A673 (cell line): ENCODE measurements around the gene PXK. TPM values are rescaled to one million over a fixed set of nuclear protein-coding genes. Genes with fewer than 3 reads are reported as not detected.
A peak's percentile ranks its signal among the peaks of the same experiment; 100 is the strongest.

Experiments used
- BruUV-seq: library from RNA; stranded (reverse); fragments of 400-500 nt; replicated peaks from 2 replicates; lab custom pipeline; 2021; lab: Mats Ljungman, UMichigan
- CTCF ChIA-PET: fragments of 300-600 bp; sonication (Branson Sonifier 250); formaldehyde crosslinking; loops from one replicate; lab custom pipeline; 2022; ENCODE audit warnings: antibody characterized with exemption; lab: Charles Lee
- POLR2A ChIA-PET: fragments of 300-600 bp; sonication (Branson Sonifier 250); formaldehyde crosslinking; loops from one replicate; lab custom pipeline; 2022; ENCODE audit warnings: antibody characterized with exemption; ENCODE audit not compliant: low non-redundant PET; lab: Charles Lee
- DNase-seq: peaks from one replicate; pipeline ENCODE4 v3.0.0-alpha.2; 2015; ENCODE audit warnings: low spot score
- H3K27ac ChIP-seq: fragments of 200-600 bp; sonication (generic); 2 replicates; pipeline ENCODE4 v1.5.1; 2016; ENCODE audit warnings: mixed run types, low read depth, mild to moderate bottlenecking, mixed read lengths, antibody characterized with exemption, low read length; ENCODE audit not compliant: poor library complexity, severe bottlenecking
- H3K27me3 ChIP-seq: fragments of 200-600 bp; sonication (generic); replicated peaks from 2 replicates; pipeline ENCODE4 v1.6.1; 2017; ENCODE audit warnings: mixed run types, low read depth, mild to moderate bottlenecking, mixed read lengths, antibody characterized with exemption, low read length; ENCODE audit not compliant: insufficient read depth, poor library complexity
- H3K36me3 ChIP-seq: fragments of 200-600 bp; sonication (generic); 2 replicates; pipeline ENCODE4 v1.6.1; 2016; ENCODE audit warnings: mixed run types, mild to moderate bottlenecking, mixed read lengths, antibody characterized with exemption, low read length; ENCODE audit not compliant: insufficient read depth, poor library complexity, severe bottlenecking
- H3K4me1 ChIP-seq: fragments of 200-600 bp; sonication (generic); 2 replicates; pipeline ENCODE4 v1.6.1; 2017; ENCODE audit warnings: mixed run types, mild to moderate bottlenecking, mixed read lengths, antibody characterized with exemption, low read length; ENCODE audit not compliant: insufficient read depth, poor library complexity, severe bottlenecking
- H3K4me3 ChIP-seq: fragments of 200-600 bp; sonication (generic); 2 replicates; pipeline ENCODE4 v1.5.1; 2016; ENCODE audit warnings: low read depth, mixed run types, mild to moderate bottlenecking, mixed read lengths, low read length; ENCODE audit not compliant: poor library complexity, severe bottlenecking
- H3K9me3 ChIP-seq: fragments of 200-600 bp; sonication (generic); 2 replicates; pipeline ENCODE4 v1.6.1; 2016; ENCODE audit warnings: mixed run types, low read depth, mild to moderate bottlenecking, mixed read lengths, antibody characterized with exemption, low read length; ENCODE audit not compliant: poor library complexity, severe bottlenecking
- EZH2 ChIP-seq: fragments of 200-600 bp; sonication (generic); IDR thresholded peaks from 2 replicates; pipeline ENCODE4 v1.6.1; 2017; ENCODE audit warnings: borderline replicate concordance, low read depth, mild to moderate bottlenecking, mixed read lengths, antibody characterized with exemption, low read length; ENCODE audit not compliant: poor library complexity, severe bottlenecking
- intact Hi-C: fragments of 100-400 bp; cut with micrococcal nuclease; formaldehyde crosslinking; loops from one replicate; pipeline ENCODE4 v1.10.0; 2022; ENCODE audit not compliant: unreplicated experiment
- total RNA-seq: library from RNA; stranded (reverse); gene quantifications from 2 replicates; pipeline ENCODE4 v1.2.3, GENCODE V29; 2021
- TF ChIP-seq, protein P1 (sequence below): fragments of 300-800, 200-600 bp; sonication (generic); conservative IDR thresholded peaks from 2 replicates; pipeline ENCODE4 v1.5.1; 2017; ENCODE audit warnings: low read depth, mild to moderate bottlenecking, antibody characterized with exemption, low read length, moderate library complexity, mixed read lengths

PXK gene
- total RNA-seq, 1 experiment from 2014 or later = 13.2 TPM

- no peak overlapping the region for H3K4me3 ChIP-seq
- H3K36me3 ChIP-seq = no peaks in the 10 kb centered on the region
- TF ChIP-seq, protein P1, sequence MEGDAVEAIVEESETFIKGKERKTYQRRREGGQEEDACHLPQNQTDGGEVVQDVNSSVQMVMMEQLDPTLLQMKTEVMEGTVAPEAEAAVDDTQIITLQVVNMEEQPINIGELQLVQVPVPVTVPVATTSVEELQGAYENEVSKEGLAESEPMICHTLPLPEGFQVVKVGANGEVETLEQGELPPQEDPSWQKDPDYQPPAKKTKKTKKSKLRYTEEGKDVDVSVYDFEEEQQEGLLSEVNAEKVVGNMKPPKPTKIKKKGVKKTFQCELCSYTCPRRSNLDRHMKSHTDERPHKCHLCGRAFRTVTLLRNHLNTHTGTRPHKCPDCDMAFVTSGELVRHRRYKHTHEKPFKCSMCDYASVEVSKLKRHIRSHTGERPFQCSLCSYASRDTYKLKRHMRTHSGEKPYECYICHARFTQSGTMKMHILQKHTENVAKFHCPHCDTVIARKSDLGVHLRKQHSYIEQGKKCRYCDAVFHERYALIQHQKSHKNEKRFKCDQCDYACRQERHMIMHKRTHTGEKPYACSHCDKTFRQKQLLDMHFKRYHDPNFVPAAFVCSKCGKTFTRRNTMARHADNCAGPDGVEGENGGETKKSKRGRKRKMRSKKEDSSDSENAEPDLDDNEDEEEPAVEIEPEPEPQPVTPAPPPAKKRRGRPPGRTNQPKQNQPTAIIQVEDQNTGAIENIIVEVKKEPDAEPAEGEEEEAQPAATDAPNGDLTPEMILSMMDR = no peak
- no peak for TF ChIP-seq EZH2
- DNase-seq = no peak
- no peaks in the 10 kb centered on the region for H3K27me3 ChIP-seq
- intact Hi-C loops = loop anchor here (5.0 kb wide), 1 partner anchor 57 kb away; no protein-coding TSS in a partner anchor
- H3K9me3 ChIP-seq = no peaks in the 10 kb centered on the region
- ChIA-PET POLR2A (no interaction called here), CTCF (no interaction called here)
- BruUV-seq = no TSS peak
- peaks cover 7% of the 10 kb centered on the region for H3K4me1 ChIP-seq
- H3K27ac ChIP-seq = no peak overlapping the region
Measured at GRCh38 chr3:58329922-58330413, 2.7 kb upstream of the PXK start.

DNA sequence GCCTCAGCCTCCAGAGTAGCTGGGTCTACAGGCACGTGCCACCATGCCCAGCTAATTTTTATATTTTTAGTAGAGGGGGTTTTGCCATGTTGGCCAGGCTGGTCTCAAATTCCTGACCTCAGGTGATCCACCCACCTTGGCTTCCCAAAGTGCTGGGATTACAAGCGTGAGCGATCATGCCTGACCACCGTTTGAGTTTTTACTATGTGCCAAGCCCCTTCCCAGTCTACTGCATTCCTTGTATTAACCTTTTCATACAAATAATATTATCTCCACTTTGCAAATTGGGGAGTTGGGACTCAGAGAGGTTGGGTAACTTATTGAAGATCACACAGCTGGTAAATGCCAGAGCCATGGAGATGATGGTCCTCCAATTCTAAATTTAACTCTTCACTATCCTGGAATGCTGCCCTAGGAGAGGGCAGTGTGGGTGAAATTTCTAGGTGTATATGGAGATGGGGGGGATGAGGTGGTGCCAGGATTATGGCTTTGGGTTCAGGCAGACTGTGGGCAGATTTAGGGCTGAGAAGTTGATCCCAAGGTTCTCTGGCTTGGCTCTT, 1.0 kb upstream of the PXK start:
- TF ChIP-seq, protein P1 = no peak
- Histone ChIP-seq H3K27me3 (no peaks in the 10 kb centered on the region), H3K4me3 (no peak overlapping the region), H3K27ac (no peak overlapping the region), H3K36me3 (no peaks in the 10 kb centered on the region), H3K4me1 (peaks cover 15% of the 10 kb centered on the region), H3K9me3 (no peaks in the 10 kb centered on the region)
- no TSS peak for BruUV-seq
- intact Hi-C loops = loop anchor here (5.0 kb wide), 1 partner anchor 56 kb away; no protein-coding TSS in a partner anchor
- POLR2A ChIA-PET = no interaction called here
- CTCF ChIA-PET = no interaction called here
- no peak for DNase-seq

DNA sequence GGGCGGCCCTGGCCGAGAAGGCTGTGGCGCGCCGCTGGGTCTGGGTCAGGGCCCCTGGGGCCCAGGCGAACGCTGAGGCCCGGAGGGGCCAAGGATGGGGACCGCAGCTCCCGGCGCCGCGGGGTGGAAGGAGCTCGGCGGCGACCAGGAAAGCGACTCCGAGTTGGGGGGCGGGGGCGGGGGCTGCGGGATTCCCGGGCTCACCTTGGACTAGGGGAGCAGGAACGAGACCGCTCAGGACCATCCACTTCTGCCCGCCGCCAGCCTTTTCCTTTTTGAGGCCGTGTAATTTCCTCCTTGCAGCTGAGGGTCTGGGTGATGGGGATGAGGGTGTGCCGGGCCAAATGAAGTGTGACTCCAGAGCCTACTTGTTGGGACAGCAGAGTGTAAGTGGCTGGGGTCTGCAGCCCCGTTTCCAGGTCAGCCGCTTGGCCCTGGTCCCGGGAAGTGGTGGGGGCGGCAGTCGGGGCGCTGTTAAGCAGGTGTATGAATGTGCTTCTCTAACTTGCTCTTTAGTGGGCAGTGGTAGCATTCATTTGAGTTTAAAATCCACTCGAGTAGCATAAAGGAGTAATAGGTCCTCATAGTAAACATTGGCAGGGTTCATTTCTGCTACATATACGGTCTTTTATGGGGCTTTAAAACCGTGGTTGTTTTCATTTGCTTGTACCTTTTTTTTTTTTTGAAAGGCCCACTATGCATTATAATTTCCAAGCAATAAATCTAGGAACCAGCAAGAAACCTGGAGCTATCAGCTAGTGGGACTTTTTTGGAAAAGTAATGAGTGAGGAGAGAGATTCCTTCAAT, 717 bp downstream of the PXK start:
- H3K9me3 ChIP-seq = no peaks in the 10 kb centered on the region
- H3K27me3 ChIP-seq = no peaks in the 10 kb centered on the region
- H3K36me3 ChIP-seq = no peaks in the 10 kb centered on the region
- H3K4me1 ChIP-seq = peaks cover 15% of the 10 kb centered on the region
- peak overlapping the region; percentile 86 for H3K27ac ChIP-seq
- DNase-seq = no peak
- peak overlapping the region; percentile 64 for H3K4me3 ChIP-seq
- POLR2A ChIA-PET = interaction anchor here (0.7 kb wide), 1 partner anchor 1054 kb away, joined by 7 read pairs; no protein-coding TSS in a partner anchor
- BruUV-seq = TSS peak; percentile 31
- TF ChIP-seq EZH2 = no peak
- TF ChIP-seq, protein P1 = peak; percentile 16; the same call in 1 of the 2 replicates
- CTCF ChIA-PET = no interaction called here
- intact Hi-C loops = loop anchor here (5.0 kb wide), 1 partner anchor 54 kb away; no protein-coding TSS in a partner anchor
